HepG2 (cell line): ENCODE measurements around the gene TMEM98. TPM values are rescaled to one million over a fixed set of nuclear protein-coding genes. Genes with fewer than 3 reads are reported as not detected.

Experiments
- AGO1 ChIP-seq: fragments of 200-400 bp; formaldehyde crosslinking; IDR thresholded peaks from 2 replicates; pipeline ENCODE4 v1.6.1; 2017; ENCODE audit warnings: mild to moderate bottlenecking, low read depth, low read length, moderate library complexity; ENCODE audit not compliant: poor library complexity, severe bottlenecking
- CTCF ChIP-seq: sonication (generic); formaldehyde crosslinking; IDR thresholded peaks from 2 replicates; pipeline ENCODE4 v1.5.0; 2020; ENCODE audit warnings: mild to moderate bottlenecking, missing genetic modification reagents, moderate library complexity
- HDAC1 ChIP-seq: sonication (generic); formaldehyde crosslinking; IDR thresholded peaks from 2 replicates; pipeline ENCODE4 v1.5.1; 2020; ENCODE audit warnings: mild to moderate bottlenecking, missing genetic modification reagents
- HDAC2 ChIP-seq: sonication (generic); formaldehyde crosslinking; IDR thresholded peaks from 2 replicates; pipeline ENCODE4 v1.4.0; 2020; ENCODE audit warnings: missing genetic modification reagents
- ZBTB46 ChIP-seq: sonication (generic); formaldehyde crosslinking; IDR thresholded peaks from 2 replicates; pipeline ENCODE4 v1.4.0; 2020; ENCODE audit warnings: mild to moderate bottlenecking, missing genetic modification reagents, borderline replicate concordance
- ZNF138 ChIP-seq: sonication (generic); formaldehyde crosslinking; IDR thresholded peaks from 2 replicates; pipeline ENCODE4 v1.5.0; 2020; ENCODE audit warnings: mild to moderate bottlenecking, low read depth, missing genetic modification reagents
- ZNF331 ChIP-seq: sonication (generic); formaldehyde crosslinking; IDR thresholded peaks from 2 replicates; pipeline ENCODE4 v1.4.0; 2020; ENCODE audit warnings: missing genetic modification reagents
- ZNF816 ChIP-seq: sonication (generic); formaldehyde crosslinking; IDR thresholded peaks from 2 replicates; pipeline ENCODE4 v1.8.0; 2022; ENCODE audit warnings: missing genetic modification reagents, mild to moderate bottlenecking, borderline replicate concordance
- polyA plus RNA-seq, 8 experiments: library from polyadenylated mRNA; depleted of rRNA in 3 of 8; stranded (reverse) in 7 of 8; unstranded in 1 of 8; fragments of >200 nt; fragmentation: Illumina TruSeq in 4 of 8; extraction: Trizol in 4 of 8; gene quantifications; 2 replicates each; pipeline versions ENCODE4 v1.2.1 to v1.2.3, GENCODE V29; 2011 to 2016; ENCODE audit warnings: low read depth in 4 of 8, missing spikeins in 1 of 8, mixed read lengths in 1 of 8; ENCODE audit not compliant: insufficient read depth in 1 of 8
- total RNA-seq, 5 experiments: library from RNA; depleted of rRNA; stranded (reverse); fragments of >200 nt; fragmentation: Illumina TruSeq; extraction: Trizol; gene quantifications; 2 replicates each; pipeline ENCODE4 v1.2.3, GENCODE V29; 2016; ENCODE audit warnings: low read depth in 1 of 5
- TF ChIP-seq, protein P1 (sequence below): sonication (generic); formaldehyde crosslinking; IDR thresholded peaks from 2 replicates; pipeline ENCODE4 v1.4.0; 2020; ENCODE audit warnings: missing genetic modification reagents, mild to moderate bottlenecking, borderline replicate concordance

TMEM98 gene
- total and polyA plus RNA-seq, 2 of the 13 experiments (the other 11 are each of a cell fraction or from before 2014, with no cell fraction given): 103 to 175 TPM

- TF ChIP-seq CTCF (CRISPR knock-in tag) (no peak), AGO1 (no peak), ZNF138 (no peak), HDAC1 (CRISPR knock-in tag) (no peak), ZNF816 (CRISPR knock-in tag) (no peak), ZBTB46 (CRISPR knock-in tag) (no peak), ZNF331 (CRISPR knock-in tag) (no peak), HDAC2 (no peak)
- TF ChIP-seq, protein P1, sequence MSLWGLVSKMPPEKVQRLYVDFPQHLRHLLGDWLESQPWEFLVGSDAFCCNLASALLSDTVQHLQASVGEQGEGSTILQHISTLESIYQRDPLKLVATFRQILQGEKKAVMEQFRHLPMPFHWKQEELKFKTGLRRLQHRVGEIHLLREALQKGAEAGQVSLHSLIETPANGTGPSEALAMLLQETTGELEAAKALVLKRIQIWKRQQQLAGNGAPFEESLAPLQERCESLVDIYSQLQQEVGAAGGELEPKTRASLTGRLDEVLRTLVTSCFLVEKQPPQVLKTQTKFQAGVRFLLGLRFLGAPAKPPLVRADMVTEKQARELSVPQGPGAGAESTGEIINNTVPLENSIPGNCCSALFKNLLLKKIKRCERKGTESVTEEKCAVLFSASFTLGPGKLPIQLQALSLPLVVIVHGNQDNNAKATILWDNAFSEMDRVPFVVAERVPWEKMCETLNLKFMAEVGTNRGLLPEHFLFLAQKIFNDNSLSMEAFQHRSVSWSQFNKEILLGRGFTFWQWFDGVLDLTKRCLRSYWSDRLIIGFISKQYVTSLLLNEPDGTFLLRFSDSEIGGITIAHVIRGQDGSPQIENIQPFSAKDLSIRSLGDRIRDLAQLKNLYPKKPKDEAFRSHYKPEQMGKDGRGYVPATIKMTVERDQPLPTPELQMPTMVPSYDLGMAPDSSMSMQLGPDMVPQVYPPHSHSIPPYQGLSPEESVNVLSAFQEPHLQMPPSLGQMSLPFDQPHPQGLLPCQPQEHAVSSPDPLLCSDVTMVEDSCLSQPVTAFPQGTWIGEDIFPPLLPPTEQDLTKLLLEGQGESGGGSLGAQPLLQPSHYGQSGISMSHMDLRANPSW (CRISPR knock-in tag): no peak
- TF ChIP-seq, all 625 proteins: peak for 0
Observed at GRCh38 chr17:32920293-32920692, 7.7 kb upstream of the TMEM98 start (continued).
